ENCODE measurements around the gene SLC24A4.

GRCh38 chr14:92323916-92324818 lies 1.2 kb downstream of the SLC24A4 start:
- no peak for TF ChIP-seq POLR2AphosphoS5 (IDR thresholded peaks at IDR 0.05; ENCODE audit: low read depth, low read length)
- no peak for TF ChIP-seq POLR2A (IDR thresholded peaks at IDR 0.05; ENCODE audit: low read depth, low read length)
- no peak for TF ChIP-seq TAF1 (IDR thresholded peaks at IDR 0.05; ENCODE audit: low read depth, low read length)
